HL-60 (cell line): Measurements from ENCODE around the gene EML5.

Experiments used
- DNase-seq, 2 experiments: peaks; one replicate each; pipeline ENCODE4 v3.0.0-alpha.2; 2010 to 2020; ENCODE audit warnings: low read depth in 1 of 2, low spot score in 1 of 2
- H3K27ac ChIP-seq: fragments of 250-450 bp; sonication (Bioruptor Pico); replicated peaks from 2 replicates; pipeline ENCODE4 v1.5.1; 2020; ENCODE audit warnings: mild to moderate bottlenecking, moderate library complexity
- H3K27me3 ChIP-seq: fragments of 250-450 bp; sonication (Bioruptor Pico); 2 replicates; pipeline ENCODE4 v1.5.1; 2021; ENCODE audit warnings: mild to moderate bottlenecking, moderate library complexity; ENCODE audit not compliant: insufficient read depth, poor library complexity, severe bottlenecking
- H3K4me3 ChIP-seq: replicated peaks from 2 replicates; pipeline ENCODE4 v1.5.1; 2011; ENCODE audit warnings: mild to moderate bottlenecking, control low read depth, low read length; ENCODE audit not compliant: insufficient read depth
- GABPA ChIP-seq: IDR thresholded peaks from 2 replicates; pipeline ENCODE4 v1.6.1; 2012; ENCODE audit warnings: low read depth
- POLR2AphosphoS5 ChIP-seq: IDR thresholded peaks from 2 replicates; pipeline ENCODE4 v1.6.1; 2012; ENCODE audit warnings: low read depth
- SPI1 ChIP-seq: IDR thresholded peaks from 2 replicates; pipeline ENCODE4 v1.6.1; 2012; ENCODE audit warnings: low read depth, mild to moderate bottlenecking, borderline replicate concordance
- TF ChIP-seq, protein P1 (sequence below): IDR thresholded peaks from one replicate; pipeline ENCODE4 v1.5.1; 2011; ENCODE audit warnings: low read length, control low read depth, inconsistent platforms; ENCODE audit not compliant: insufficient read depth
- TF ChIP-seq, protein P2 (sequence below): IDR thresholded peaks from 2 replicates; pipeline ENCODE4 v1.6.1; 2012; ENCODE audit warnings: low read depth; ENCODE audit not compliant: insufficient replicate concordance

EML5 gene

DNA sequence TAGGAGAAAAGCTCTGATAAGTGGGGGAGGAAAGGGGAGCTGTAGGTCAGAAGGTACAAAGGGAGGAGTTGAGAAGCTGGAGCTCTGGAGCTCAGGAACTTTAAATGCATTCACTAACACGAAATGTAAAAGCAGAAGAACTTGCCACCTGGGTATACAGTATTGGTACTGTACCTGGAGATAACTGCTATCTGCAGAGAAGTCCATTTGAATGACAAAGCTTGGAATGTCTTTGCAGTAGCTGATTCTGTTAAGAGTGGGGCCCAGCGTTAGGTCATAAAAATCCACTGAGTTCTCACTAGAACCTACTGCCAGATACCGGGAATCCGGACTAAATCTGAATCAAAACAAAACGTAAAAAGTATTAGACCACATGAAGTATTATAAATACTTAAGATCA is 174.3 kb downstream of the EML5 start:
- Histone ChIP-seq H3K4me3 (no peak overlapping the region), H3K27me3 (no peaks in the 10 kb centered on the region), H3K27ac (no peak overlapping the region)
- no peak for DNase-seq
- no peak for TF ChIP-seq SPI1

DNA sequence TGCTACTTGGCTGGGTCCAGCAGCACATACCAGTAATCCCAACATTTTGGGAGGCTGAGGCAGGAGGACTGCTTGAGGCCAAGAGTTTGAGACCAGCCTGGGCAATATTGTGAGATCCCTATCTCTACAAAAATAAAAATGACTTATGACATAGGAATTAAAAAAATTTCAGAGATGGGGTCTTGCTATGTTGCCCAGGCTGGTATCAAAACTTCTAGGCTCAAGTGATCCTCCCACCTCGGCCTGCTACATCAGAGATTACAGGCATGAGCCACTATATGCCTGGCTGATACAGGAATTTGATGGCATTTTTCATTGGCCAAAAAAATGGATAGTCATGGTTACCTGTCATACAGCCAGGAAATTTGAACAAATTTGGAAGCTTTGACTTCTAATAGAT is 175.3 kb downstream of the EML5 start:
- no peak for TF ChIP-seq POLR2AphosphoS5
- TF ChIP-seq, protein P1, sequence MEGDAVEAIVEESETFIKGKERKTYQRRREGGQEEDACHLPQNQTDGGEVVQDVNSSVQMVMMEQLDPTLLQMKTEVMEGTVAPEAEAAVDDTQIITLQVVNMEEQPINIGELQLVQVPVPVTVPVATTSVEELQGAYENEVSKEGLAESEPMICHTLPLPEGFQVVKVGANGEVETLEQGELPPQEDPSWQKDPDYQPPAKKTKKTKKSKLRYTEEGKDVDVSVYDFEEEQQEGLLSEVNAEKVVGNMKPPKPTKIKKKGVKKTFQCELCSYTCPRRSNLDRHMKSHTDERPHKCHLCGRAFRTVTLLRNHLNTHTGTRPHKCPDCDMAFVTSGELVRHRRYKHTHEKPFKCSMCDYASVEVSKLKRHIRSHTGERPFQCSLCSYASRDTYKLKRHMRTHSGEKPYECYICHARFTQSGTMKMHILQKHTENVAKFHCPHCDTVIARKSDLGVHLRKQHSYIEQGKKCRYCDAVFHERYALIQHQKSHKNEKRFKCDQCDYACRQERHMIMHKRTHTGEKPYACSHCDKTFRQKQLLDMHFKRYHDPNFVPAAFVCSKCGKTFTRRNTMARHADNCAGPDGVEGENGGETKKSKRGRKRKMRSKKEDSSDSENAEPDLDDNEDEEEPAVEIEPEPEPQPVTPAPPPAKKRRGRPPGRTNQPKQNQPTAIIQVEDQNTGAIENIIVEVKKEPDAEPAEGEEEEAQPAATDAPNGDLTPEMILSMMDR: no peak
- no peak for DNase-seq
- Histone ChIP-seq H3K4me3 (no peak overlapping the region), H3K27ac (no peak overlapping the region), H3K27me3 (no peaks in the 10 kb centered on the region)

DNA sequence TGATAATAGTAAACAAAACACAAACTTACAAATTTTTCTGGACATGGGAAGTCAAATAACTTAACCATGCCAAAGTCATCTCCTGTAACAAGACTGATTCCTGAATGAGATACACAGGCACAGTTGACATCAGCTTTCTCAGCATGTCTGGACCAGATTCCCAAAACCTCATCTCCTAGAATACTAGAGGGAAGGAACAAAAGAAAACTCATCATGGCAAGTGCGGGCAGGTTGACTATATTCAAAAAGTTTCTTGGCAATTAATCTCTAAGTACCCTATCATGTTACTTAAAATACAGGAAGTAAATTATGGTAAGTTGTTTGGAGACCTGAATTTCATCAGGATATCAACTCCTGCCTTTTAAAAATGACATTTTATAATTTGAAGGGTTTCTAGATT is 176.1 kb downstream of the EML5 start:
- H3K27ac ChIP-seq: no peak overlapping the region
- DNase-seq: no peak
- H3K4me3 ChIP-seq: no peak overlapping the region
- TF ChIP-seq POLR2AphosphoS5: no peak
- TF ChIP-seq, protein P1: no peak
- TF ChIP-seq SPI1: no peak
- no peak for TF ChIP-seq GABPA
- TF ChIP-seq, protein P2, sequence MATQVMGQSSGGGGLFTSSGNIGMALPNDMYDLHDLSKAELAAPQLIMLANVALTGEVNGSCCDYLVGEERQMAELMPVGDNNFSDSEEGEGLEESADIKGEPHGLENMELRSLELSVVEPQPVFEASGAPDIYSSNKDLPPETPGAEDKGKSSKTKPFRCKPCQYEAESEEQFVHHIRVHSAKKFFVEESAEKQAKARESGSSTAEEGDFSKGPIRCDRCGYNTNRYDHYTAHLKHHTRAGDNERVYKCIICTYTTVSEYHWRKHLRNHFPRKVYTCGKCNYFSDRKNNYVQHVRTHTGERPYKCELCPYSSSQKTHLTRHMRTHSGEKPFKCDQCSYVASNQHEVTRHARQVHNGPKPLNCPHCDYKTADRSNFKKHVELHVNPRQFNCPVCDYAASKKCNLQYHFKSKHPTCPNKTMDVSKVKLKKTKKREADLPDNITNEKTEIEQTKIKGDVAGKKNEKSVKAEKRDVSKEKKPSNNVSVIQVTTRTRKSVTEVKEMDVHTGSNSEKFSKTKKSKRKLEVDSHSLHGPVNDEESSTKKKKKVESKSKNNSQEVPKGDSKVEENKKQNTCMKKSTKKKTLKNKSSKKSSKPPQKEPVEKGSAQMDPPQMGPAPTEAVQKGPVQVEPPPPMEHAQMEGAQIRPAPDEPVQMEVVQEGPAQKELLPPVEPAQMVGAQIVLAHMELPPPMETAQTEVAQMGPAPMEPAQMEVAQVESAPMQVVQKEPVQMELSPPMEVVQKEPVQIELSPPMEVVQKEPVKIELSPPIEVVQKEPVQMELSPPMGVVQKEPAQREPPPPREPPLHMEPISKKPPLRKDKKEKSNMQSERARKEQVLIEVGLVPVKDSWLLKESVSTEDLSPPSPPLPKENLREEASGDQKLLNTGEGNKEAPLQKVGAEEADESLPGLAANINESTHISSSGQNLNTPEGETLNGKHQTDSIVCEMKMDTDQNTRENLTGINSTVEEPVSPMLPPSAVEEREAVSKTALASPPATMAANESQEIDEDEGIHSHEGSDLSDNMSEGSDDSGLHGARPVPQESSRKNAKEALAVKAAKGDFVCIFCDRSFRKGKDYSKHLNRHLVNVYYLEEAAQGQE: no peak
- no peaks in the 10 kb centered on the region for H3K27me3 ChIP-seq

DNA sequence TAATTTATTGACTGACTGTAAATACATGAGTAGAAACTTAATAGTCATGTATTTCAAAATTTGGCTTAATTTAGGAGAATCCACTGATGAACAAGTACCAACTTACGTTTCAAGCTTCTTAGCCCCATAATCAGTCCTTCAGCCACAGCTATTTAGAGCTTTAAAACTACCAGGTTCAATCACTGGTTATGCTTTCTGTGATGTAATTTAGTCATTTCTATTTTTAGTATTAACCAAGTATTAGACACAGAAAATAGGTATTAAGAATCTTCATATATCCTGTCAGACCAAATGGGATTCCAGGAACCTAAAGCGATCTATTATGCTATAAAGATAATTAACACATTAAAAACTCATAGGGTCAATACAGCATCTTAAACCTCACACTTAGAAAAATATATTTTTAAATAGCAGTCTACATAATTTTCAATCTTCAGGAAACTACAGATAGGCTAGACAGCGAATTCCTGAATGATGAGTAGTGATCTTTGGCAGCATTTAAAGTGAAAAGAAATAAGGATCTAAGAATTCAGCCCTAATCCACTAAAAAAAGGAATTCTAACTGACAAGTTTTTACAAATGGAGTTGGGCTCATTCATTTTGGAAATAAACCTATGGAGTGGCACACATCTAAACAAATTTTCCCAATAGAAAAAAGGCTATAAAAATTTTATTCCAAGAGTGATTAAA is 178.4 kb downstream of the EML5 start:
- Histone ChIP-seq H3K27me3 (no peaks in the 10 kb centered on the region), H3K27ac (no peak overlapping the region), H3K4me3 (no peak overlapping the region)
- no peak for DNase-seq
- no peak for TF ChIP-seq POLR2AphosphoS5
- TF ChIP-seq, protein P1: no peak
- no peak for TF ChIP-seq SPI1
- TF ChIP-seq, protein P2: no peak
- TF ChIP-seq GABPA: no peak
